GM03348 (cell line): ENCODE data around the gene OTUB2.

Experiments used
- DNase-seq: peaks from one replicate; pipeline ENCODE4 v3.0.0; 2012; ENCODE audit warnings: low spot score

The OTUB2 gene

GRCh38 chr14:94041551-94042346 is 15.6 kb downstream of the OTUB2 start:
- DNase-seq: peak; percentile 88

DNA sequence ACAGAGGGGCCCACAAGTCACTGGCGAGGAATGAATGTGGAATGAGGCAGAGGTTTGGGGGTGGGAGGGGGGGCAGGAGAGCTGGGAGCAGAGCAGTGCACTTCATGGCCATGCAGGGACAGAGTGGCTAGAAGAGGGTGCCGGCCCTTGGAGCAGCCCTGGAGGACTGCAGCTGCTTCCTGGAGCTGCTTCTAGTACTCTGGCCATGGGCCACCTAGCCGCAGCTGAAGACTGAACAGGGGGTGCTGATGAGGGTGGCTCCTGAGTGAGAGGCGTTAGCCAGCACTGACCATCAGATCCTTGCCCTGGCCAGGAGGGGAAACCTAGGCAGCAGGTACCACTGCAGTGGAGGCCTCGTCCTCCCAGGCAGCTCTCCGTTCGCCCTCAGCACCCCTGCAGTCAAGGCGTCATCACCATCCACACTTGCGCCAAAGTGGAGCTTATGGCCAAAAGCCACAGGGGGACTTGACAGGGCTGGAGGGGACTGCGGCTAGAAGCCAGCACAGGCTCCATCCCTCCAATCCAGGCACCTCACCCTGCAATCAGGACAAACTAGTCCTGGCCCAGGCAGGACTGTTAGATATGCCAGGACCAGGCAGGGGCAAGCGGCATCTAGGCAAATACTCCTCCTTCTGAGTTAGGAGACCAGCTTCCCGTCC is 16.4 kb downstream of the OTUB2 start:
- DNase-seq: peak; percentile 33

DNA sequence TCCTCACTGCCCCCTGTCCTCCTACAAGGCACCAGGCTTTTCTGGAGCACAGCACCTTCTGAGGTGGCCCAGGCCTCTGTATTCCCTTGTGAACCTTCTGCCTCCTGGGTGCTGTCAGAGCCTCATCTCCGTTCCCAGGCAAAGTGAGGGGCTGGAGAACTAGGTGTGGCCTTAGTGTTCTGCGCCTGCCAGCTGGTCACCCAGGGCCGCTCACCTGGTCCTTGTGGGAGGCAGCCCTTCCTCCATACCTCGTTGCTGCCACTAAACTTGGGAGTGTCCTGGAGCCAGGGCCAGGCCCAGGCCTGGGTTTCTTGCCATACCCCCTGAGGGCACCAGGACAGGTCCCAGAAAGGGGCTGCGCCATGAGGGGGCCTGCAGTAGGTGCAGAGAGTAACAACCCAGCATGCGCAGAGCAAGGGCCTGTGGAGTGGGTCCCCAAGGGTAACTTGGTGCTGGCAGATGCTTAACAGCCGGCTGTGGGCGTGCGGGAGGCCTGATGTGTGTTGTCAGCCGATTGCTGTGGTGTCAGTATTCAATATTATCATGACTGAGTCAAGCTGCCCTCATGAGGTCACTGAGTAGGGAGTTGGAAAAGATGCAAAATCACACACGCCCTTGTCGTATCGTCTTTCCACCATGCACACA is 17.1 kb downstream of the OTUB2 start:
- DNase-seq: no peak

GRCh38 chr14:94043756-94044475 is 17.8 kb downstream of the OTUB2 start:
- no peak for DNase-seq

DNA sequence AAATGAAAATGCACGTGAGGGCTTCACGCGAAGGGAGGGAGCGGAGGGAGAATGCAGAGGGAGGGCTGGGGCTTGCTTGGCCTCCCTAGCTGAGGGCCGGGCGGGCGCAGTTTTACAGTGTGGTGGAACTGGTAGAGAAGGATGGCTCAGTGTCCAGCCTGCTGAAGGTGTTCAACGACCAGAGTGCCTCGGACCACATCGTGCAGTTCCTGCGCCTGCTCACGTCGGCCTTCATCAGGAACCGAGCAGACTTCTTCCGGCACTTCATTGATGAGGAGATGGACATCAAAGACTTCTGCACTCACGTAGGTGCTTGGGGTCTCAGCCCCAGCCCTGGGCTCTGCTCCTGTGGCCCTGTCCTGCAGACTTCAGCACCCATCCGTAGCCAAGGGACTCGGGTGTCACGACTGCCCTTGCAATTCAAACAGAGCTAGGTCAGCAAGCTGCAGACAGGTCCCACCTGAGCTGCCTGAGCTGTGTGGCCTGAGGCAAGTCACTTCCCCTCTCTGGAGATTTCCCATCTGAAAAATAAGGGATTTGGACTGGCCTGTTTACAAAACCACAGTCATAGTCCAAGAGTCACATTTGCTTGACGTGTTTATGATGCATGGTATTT is 18.4 kb downstream of the OTUB2 start:
- DNase-seq: no peak

- DNase-seq: no peak
These were observed 19.0 kb downstream of the OTUB2 start for GRCh38 chr14:94045101-94045500.

- no peak for DNase-seq
These were observed 19.6 kb downstream of the OTUB2 start for GRCh38 chr14:94045563-94046345.

GRCh38 chr14:94046696-94047250 is 20.6 kb downstream of the OTUB2 start:
- DNase-seq: no peak

DNA sequence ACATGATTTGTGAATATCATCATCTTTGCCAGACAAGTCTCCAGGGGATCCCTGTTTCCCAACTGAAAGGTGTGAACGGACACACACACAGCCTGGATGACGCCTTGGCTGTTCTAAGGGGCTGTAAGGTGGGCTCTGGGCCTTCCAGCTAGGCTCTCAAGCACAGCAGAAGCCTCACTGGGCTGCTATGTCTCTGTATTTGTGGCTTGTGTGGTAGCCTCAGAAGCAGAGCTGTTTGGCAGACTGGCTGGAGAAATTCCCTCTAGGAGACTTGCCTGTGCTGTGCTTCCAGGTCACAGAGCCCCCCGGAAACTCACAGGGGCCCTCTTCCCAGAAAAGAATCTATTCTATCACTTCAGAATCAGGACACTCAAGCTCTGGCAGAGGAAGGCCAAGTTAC is 21.4 kb downstream of the OTUB2 start:
- no peak for DNase-seq

DNA sequence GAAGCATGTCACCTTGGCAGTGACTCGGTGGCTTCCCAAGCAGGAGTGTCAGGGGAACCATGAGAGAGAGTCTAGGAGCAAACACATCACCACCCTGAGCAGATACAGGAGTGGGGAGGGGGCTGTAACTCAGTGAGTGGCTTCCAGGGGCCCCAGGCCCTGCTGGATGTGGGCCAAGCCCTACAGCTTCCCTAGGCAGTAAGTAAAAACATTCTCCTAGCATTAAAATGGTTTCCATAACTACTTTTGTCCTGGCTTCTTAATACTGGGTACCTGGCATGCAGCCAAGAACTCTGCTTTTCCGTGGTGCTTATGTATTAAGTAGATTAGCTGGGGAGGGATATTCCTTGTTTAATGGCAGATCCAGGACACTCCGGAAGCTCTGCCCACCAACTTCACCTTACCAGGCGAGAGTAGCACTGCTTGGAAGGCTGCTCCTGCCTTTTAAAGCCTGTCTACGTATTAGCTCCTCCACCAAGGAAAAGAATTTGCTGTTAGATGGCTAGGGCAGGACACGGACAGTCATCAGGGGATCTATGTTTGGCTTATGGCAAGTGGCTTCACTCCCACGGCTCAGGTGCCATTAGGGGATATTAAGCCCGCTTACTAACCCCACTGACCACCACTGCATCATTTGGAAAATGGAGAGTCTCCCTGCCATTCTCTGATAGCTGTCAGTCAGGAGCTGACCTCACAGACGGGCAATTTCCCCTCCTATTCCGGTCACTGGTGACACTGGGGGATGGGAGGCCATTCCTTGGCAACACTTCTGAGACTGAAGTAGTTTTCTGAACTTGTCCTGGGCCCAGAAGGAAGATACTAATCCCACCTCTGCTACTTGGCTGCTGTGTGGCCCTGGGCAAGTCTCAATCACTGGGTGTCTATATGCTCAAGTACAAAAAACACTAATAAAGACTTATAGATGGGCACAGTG is 22.8 kb downstream of the OTUB2 start:
- no peak for DNase-seq

- DNase-seq: no peak
These were observed 23.5 kb downstream of the OTUB2 start for GRCh38 chr14:94049625-94050023.

GRCh38 chr14:94050231-94050880 is 24.2 kb downstream of the OTUB2 start:
- no peak for DNase-seq

GRCh38 chr14:94051115-94051514 is 25.0 kb downstream of the OTUB2 start:
- DNase-seq: peak; percentile 50

DNA sequence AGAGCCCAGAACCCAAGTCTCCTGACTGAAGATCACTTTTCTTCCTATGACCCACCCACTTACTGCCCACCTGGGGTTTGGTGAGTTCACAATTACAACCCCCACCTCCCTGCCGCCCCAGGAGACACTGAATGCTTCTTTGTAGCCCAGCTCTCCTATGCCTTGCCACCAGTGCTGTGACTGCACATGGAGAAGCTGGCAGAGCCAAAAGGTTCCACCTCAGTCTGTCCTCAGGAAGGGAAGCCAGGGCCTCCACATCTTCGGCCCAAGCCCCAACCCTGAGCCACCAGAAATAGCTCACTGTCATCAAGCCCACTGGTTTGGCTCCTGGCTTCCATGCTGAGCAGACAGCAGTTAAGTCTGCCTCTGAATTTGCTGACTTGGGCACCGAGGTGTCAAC is 25.6 kb downstream of the OTUB2 start:
- DNase-seq: no peak

- no peak for DNase-seq
These were observed 26.1 kb downstream of the OTUB2 start for GRCh38 chr14:94052199-94052598.

DNA sequence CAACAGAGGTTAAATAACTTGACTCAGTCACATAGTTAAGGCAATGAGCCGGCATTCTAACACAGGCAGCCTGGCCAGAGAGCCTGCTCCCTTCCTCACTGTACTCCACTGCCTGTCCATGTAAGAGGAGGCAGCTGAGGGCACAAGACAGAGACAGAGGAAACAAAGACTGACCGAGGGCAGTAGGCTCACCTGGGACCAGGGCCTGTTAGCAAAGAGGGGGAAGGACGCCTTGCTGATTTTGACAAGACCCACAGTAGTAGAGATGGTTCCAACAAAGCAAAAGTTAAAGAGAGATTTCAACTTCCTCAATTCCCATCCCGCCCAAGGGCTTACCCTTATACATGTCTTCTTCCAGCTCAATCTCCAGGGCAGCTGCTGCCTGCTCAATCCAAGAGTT is 26.5 kb downstream of the OTUB2 start:
- no peak for DNase-seq

DNA sequence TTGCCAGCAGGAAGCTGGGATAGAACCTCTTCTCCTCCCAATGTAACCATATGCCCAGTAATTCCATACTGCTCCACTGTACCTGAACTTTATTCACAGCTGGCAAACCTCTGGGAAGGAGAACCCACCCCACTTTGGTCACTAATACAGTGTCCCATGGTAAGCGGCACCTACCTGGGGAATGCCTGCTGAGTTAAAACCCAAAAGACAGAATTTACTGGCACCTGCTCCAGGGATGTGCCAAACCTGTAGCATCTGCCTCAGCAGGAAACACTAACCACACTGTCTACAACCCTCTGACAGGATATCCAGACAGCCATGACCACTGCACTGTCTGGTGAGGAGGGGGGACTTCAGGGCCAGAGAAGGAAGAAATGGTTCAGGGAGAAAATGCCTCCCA is 28.3 kb downstream of the OTUB2 start:
- no peak for DNase-seq

DNA sequence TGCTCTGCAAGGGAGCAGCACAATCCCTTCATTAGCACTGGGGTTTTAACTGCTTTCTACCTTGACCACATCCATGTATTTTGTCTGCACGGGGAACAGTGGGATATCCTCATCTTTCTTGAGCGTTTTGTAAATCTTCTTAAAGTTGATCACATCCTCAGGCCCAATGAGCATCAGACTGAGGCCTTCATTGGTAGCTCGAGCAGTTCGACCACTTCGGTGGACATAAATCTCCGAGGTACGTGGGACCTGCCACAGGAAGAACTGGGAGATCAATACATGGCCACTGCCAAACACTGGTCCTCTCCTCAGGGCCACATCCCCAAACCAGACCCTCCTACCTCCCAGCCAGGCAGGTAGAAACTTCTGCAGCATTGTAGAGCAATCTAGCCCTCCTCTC is 28.8 kb downstream of the OTUB2 start:
- DNase-seq: no peak

DNA sequence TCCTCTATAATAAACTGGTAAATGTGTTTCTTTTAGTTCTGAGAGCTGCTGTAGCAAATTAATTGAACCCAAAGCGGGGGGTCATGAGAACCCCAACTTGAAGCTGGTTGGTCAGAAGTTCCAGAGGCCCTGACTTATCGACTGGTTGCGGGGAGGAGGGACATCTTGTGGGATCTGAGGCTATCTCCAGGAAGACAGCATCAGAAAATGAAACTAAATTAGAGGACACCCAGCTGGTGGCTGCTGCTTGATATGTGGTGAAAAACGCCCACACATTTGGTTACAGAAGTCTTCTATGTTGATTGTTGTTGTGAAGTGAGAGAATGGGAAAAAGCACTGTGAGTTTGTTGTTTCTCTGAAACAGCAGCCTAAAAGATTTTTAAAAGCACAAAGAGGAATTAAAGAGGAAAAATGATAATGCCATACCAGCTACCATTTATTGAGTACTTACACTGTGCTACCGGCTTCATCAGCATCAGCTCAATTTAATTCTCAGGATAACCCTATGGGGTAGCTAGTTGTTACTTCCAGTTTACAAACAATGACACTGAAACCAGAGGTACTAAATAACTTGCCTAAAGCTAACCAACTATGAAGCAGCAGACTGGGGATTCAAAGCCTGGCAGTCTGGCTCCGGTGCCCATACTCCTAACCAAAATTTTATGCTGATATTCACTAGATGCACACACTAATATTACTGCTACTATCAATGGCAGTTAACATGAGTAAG is 30.6 kb downstream of the OTUB2 start:
- DNase-seq: no peak
